ENCODE measurements around the gene ANOS1. TPM values are rescaled to one million over a fixed set of nuclear protein-coding genes. Genes with fewer than 3 reads are reported as not detected.

The ANOS1 gene
- total RNA-seq, 1 donor from 2014 or later, result 0.26 TPM

- TF ChIP-seq, protein P1, sequence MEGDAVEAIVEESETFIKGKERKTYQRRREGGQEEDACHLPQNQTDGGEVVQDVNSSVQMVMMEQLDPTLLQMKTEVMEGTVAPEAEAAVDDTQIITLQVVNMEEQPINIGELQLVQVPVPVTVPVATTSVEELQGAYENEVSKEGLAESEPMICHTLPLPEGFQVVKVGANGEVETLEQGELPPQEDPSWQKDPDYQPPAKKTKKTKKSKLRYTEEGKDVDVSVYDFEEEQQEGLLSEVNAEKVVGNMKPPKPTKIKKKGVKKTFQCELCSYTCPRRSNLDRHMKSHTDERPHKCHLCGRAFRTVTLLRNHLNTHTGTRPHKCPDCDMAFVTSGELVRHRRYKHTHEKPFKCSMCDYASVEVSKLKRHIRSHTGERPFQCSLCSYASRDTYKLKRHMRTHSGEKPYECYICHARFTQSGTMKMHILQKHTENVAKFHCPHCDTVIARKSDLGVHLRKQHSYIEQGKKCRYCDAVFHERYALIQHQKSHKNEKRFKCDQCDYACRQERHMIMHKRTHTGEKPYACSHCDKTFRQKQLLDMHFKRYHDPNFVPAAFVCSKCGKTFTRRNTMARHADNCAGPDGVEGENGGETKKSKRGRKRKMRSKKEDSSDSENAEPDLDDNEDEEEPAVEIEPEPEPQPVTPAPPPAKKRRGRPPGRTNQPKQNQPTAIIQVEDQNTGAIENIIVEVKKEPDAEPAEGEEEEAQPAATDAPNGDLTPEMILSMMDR (IDR thresholded peaks at IDR 0.05; ENCODE audit: insufficient read depth, low read length, severe bottlenecking), result no peak
- no peaks in the 10 kb centered on the region for H3K36me3 ChIP-seq (ENCODE audit: control insufficient read depth, insufficient read depth, low read length)
- no peak for FAIRE-seq
- H3K27me3 ChIP-seq (ENCODE audit: control insufficient read depth, insufficient read depth, low read length), result no peaks in the 10 kb centered on the region
- H3K4me3 ChIP-seq (ENCODE audit: low read depth, low read length), result no peak overlapping the region
- no peak for DNase-seq (ENCODE audit: low read depth)
These were observed 5.9 kb upstream of the ANOS1 start for GRCh38 chrX:8737883-8738282.

DNA sequence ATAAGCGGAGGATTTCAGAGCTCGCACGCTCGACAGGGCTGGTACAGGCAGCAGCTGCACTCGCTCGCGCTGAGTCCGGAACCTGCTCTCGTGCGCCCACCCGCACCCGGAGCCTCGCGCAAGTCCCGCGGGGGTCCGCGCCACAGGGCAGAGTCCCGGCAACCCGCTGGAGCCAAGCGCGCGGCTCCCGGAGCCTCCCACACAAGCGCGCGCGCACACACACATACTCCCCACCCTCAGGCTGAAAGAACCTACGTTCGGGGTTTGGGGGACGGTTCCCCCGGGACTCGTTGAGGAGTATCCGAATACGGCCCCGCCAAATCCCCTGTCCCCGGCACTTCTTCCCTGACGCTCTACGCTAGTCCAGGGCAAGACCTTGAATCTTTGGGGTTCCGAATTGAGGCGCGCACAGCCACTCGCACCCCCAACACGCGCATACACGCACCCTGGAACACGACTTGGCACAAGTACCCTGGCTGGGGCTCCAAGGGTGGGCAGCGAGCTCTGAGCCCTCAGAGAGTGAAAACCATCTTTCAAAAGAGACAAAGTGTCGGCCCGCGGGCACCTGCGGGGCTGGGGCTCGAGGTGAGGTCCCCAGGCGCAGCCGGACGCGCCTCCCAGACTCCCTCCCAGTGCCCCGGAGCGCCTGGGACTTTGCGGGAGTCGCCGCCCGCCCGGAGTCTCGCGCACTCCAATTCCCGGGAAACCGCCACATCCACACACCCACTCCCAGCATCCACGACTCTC is 952 bp downstream of the ANOS1 start:
- no peak for FAIRE-seq
- TF ChIP-seq, protein P1 (IDR thresholded peaks at IDR 0.05; ENCODE audit: insufficient read depth, low read length, severe bottlenecking), result no peak
- Histone ChIP-seq H3K36me3 (ENCODE audit: control insufficient read depth, insufficient read depth, low read length) (no peaks in the 10 kb centered on the region), H3K27me3 (ENCODE audit: control insufficient read depth, insufficient read depth, low read length) (no peaks in the 10 kb centered on the region), H3K4me3 (ENCODE audit: low read depth, low read length) (peak overlapping the region; percentile 43)
- no peak for DNase-seq (ENCODE audit: low read depth)

GRCh38 chrX:8729811-8730210 is 2.1 kb downstream of the ANOS1 start:
- TF ChIP-seq, protein P1 (IDR thresholded peaks at IDR 0.05; ENCODE audit: insufficient read depth, low read length, severe bottlenecking), result no peak
- DNase-seq (ENCODE audit: low read depth) (no peak), FAIRE-seq (no peak)
- Histone ChIP-seq H3K36me3 (ENCODE audit: control insufficient read depth, insufficient read depth, low read length) (no peaks in the 10 kb centered on the region), H3K4me3 (ENCODE audit: low read depth, low read length) (no peak overlapping the region), H3K27me3 (ENCODE audit: control insufficient read depth, insufficient read depth, low read length) (no peaks in the 10 kb centered on the region)

DNA sequence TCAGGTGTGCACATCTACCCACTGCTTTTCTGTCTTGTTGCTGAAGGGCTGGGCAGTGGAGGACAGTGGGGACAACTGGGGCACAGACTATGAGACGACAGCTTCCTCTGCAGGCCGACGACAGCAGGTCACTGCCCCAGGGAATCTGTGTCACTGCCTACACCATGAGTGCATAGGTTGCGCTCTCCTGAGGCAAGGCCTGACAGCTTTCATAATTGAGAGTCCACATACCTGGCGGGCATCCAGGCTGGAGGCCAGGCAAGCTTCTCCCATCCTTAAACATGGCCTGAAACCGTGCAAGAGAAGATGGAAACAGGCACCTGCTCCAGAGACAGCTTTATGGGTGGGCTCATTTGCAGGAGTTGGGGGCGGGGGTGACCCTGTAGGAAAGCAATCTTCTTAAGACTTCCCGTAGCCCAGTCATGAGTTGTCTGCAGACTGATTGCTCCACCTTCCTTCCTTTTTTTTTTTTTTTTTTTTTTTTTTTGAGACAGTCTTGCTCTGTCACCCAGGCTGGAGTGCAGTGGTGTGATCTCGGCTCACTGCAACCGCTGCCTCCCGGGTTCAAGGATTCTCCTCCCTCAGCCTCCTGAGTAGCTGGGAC is 2.9 kb downstream of the ANOS1 start:
- peaks cover 3% of the 10 kb centered on the region for H3K27me3 ChIP-seq (ENCODE audit: control insufficient read depth, insufficient read depth, low read length)
- H3K36me3 ChIP-seq (ENCODE audit: control insufficient read depth, insufficient read depth, low read length), result no peaks in the 10 kb centered on the region
- TF ChIP-seq, protein P1 (IDR thresholded peaks at IDR 0.05; ENCODE audit: insufficient read depth, low read length, severe bottlenecking), result no peak
- FAIRE-seq, result no peak
- DNase-seq (ENCODE audit: low read depth), result no peak
- no peak overlapping the region for H3K4me3 ChIP-seq (ENCODE audit: low read depth, low read length)

DNA sequence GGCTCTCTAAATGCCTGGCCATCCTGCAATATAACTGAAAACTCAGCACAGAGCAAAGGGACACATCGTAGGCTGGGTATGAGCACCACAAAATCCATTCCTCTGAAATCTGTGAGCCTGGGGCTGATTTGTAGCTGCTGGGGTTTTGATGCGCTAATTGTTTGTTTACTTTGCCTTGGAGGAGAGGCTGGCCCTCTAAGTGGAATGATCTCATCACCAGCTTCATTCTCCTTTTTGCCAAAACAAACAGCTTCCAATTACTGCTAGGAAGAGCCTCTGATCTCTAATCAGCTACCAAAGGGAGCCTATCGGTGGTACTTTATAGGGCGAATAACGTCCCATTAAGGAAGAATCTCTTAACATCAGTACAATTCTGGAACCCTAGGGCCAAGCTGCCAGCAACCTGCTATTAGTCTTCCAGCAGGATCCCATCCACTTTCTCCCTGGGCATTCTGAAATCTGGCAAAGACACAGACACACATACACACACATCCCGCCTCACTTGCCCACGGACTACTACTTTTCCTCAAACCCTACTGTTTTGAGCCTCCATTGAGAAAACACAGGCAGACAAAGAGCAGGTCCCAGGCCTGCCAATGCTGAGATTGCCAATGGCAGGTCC is 5.8 kb downstream of the ANOS1 start:
- TF ChIP-seq, protein P1 (IDR thresholded peaks at IDR 0.05; ENCODE audit: insufficient read depth, low read length, severe bottlenecking), result no peak
- no peak overlapping the region for H3K4me3 ChIP-seq (ENCODE audit: low read depth, low read length)
- FAIRE-seq (no peak), DNase-seq (ENCODE audit: low read depth) (peak; percentile 73)
- no peaks in the 10 kb centered on the region for H3K36me3 ChIP-seq (ENCODE audit: control insufficient read depth, insufficient read depth, low read length)
- peaks cover 3% of the 10 kb centered on the region for H3K27me3 ChIP-seq (ENCODE audit: control insufficient read depth, insufficient read depth, low read length)
